HG03060 (cell line): ENCODE measurements around the gene NES.

Experiments used
- ATAC-seq: cut with Tn5 transposase; IDR thresholded peaks from one replicate; pipeline ENCODE4 v1.9.1; 2021; ENCODE audit warnings: low read depth, moderate number of reproducible peaks; ENCODE audit not compliant: unreplicated experiment

NES gene, protein sequence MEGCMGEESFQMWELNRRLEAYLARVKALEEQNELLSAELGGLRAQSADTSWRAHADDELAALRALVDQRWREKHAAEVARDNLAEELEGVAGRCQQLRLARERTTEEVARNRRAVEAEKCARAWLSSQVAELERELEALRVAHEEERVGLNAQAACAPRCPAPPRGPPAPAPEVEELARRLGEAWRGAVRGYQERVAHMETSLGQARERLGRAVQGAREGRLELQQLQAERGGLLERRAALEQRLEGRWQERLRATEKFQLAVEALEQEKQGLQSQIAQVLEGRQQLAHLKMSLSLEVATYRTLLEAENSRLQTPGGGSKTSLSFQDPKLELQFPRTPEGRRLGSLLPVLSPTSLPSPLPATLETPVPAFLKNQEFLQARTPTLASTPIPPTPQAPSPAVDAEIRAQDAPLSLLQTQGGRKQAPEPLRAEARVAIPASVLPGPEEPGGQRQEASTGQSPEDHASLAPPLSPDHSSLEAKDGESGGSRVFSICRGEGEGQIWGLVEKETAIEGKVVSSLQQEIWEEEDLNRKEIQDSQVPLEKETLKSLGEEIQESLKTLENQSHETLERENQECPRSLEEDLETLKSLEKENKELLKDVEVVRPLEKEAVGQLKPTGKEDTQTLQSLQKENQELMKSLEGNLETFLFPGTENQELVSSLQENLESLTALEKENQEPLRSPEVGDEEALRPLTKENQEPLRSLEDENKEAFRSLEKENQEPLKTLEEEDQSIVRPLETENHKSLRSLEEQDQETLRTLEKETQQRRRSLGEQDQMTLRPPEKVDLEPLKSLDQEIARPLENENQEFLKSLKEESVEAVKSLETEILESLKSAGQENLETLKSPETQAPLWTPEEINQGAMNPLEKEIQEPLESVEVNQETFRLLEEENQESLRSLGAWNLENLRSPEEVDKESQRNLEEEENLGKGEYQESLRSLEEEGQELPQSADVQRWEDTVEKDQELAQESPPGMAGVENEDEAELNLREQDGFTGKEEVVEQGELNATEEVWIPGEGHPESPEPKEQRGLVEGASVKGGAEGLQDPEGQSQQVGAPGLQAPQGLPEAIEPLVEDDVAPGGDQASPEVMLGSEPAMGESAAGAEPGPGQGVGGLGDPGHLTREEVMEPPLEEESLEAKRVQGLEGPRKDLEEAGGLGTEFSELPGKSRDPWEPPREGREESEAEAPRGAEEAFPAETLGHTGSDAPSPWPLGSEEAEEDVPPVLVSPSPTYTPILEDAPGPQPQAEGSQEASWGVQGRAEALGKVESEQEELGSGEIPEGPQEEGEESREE (N-terminal part only)

DNA sequence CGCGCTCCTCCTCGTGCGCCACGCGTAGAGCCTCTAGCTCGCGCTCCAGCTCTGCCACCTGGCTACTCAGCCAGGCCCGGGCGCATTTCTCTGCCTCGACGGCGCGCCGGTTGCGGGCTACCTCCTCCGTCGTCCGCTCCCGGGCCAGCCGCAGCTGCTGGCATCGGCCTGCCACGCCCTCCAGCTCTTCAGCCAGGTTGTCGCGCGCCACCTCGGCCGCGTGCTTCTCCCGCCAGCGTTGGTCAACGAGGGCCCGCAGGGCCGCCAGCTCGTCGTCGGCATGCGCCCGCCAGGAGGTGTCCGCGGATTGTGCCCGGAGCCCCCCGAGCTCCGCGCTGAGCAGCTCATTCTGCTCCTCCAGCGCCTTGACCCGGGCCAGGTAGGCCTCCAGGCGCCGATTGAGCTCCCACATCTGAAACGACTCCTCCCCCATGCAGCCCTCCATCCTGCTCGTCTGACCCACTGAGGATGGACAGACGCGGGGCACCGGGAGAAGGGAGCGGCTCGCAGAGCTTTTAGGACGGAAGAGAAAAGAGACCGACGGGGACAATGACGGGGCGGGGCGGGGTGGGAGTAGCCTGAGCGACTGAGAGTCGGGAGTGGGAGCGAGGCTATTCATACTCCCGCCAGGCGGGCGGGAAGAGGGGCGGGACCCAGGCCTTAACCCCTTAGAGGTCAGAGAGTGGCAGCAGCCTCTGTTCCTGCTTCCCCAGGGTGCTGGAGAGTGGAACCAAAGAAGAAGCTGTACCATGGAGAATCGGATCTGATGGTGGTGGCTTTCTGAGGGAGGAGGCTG is at the start of gene NES:
Gene NES, minus strand, starts transcription at position 588 of the 796 bp plus-strand sequence. Its CDS starts 143 bp downstream, at position 445.
- no peak for ATAC-seq

GRCh38 chr1:156726549-156727226 is 49.5 kb upstream of the NES start:
- no peak for ATAC-seq

DNA sequence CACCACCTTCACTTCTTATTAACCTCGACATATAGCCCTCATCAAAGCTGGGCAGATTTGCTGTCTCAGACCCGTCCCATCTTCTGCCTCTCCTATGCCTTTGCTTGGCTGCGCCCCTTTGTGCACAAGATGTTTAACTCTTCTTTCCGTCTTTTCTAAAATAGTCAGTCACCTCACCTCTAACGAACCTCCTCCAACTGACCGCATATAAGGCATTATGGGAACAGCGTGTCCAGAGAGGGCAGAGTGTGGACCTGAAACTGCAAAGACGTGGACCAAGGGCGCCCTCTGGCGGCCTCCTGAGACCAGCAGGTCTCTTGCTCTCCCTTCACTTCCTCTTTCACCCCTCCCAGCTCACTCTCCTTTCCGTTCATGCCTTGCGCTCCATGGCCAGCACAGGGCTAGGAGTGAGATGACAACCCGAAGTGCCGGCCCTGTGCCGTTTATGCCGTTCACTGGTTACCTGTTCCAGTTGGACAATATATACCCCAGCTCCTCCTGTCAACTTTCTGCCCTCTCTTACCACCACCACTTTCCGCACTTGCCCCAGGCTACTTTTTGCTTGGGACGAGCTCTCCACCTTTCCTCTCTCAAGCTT is 48.6 kb upstream of the NES start:
- ATAC-seq, result no peak

GRCh38 chr1:156721535-156721934 is 44.3 kb upstream of the NES start:
- no peak for ATAC-seq

DNA sequence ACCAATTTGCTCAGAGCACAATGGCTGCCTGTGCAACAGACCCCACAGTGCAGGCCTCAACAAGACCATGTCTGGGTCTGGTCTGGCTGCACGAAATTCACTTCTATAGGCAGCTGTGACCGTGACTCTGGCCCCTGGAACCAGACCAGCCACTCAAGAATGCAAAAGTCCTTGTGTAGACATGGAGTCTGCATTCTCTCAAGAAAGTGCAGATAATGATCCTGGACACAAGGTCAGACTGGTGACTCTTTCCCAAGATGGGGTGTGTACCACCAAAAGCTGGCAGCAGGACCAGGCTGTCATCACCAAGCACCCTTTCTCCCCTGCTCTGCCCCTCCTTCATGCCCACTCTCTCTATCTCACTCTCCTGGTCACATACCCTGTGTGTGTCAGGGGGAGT is 43.9 kb upstream of the NES start:
- ATAC-seq, result no peak

- no peak for ATAC-seq
Observed at GRCh38 chr1:156717351-156717750, 40.1 kb upstream of the NES start.

DNA sequence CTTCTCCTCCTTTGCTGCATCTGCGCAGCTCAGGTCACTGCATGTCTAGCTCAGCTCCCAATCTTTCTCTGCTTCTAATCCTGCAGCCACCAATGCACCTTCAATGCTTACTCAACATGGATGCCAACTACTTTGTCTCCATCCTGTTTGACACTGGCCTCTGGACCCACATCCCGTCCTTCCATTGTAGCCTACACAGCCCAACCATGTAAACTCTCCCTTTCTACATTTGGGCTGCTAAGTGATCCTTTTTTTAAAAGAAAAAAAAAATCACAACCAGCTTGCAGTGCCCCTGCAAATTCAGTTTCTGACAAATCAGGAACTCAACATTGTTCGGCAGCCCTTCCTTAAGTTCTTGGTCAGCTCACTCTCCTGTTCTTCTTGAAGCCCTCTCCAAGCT is 37.6 kb upstream of the NES start:
- ATAC-seq, result no peak

DNA sequence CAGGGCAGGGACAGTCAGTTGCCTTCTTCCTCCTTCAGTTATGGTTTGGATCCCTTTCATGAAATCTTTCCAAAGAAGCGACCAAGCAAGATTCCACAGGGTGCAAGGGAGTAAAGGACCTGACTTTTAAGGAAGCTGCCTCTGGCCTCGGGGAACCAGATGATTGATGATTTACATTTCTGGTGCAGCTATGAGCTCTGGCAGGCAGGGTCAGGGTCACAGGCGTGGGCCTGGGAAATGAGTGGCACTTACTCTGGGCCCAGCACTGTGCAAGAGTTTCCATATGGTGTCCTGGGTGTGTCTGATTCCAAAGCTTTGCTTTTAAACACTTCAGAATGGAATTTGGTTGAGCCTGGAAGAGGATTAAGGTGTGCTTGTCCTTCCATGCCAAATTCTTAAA is 35.4 kb upstream of the NES start:
- no peak for ATAC-seq

DNA sequence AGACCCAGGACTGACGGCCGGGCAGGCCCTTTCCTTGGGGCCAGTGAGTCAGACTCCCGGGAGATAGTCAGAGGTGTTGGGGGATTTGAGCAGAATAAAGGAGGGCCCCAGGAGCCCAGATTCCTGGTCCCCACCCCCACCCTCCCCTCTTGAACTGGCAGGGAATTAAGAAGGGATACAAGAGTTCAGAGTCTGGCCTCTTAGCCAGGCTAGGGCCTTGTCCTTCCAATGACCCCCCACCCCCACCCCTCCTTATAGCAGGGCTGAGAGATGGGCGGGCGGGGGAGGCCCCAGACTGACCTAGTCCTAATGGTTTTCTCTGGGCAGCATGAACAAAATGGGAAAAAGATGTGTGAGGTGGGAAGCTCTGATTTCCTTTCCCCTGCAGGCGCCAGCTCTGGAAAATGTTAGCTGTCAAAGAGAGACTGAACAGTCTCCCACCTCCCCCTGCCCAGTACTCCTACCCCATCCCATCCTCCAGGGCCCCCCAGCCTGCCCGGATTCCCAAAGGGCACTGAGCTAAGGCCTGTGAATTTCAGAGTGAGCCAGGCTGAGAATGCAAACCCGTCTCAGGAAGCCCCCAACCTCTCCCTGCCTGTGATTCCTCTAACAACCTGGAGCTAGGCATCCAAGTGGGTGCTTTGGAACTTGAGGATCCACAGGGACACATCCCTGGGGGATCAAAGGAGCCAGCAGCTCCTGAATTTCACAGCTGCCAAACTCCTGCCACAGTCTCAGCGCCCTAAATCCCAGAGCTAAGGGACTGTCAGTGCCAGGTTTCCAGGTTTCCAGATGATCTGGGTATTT is 34.0 kb upstream of the NES start:
- ATAC-seq, result no peak

DNA sequence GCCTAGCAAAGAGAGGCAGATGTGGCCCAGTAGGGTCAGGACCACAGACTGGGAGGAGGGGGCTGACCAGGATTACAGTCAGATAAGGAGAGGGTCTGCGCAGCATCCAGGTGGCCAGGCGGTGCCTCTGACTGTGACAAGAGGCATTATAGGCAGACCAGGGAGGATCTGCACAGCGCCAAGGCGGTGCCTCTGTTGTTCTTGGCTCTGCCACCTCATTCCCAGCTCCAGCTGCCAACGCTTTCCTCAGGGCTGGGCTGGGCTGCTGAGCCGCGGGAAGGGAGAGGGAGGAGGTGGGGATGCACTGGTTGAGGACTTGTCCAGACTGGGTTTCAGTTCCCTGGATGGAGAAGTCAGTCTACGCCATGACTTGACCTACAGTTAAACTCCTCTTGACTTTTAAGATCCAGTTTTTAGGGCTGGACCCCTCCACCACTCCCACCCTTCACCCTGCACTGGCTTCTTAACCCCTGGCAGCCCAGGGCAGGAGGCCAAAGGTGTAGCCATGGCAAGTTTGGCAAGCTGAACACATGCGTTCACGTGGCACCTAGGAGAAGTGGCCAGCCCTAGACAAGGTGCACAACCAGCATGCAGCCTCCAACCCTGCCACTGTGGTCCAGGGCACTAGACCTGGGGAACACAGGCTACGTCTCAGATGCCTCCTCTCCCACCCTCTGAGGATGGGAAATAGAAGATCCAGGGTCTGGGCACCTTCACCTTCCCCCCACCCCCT is 32.7 kb upstream of the NES start:
- ATAC-seq, result no peak

GRCh38 chr1:156709031-156709430 is 31.8 kb upstream of the NES start:
- no peak for ATAC-seq

DNA sequence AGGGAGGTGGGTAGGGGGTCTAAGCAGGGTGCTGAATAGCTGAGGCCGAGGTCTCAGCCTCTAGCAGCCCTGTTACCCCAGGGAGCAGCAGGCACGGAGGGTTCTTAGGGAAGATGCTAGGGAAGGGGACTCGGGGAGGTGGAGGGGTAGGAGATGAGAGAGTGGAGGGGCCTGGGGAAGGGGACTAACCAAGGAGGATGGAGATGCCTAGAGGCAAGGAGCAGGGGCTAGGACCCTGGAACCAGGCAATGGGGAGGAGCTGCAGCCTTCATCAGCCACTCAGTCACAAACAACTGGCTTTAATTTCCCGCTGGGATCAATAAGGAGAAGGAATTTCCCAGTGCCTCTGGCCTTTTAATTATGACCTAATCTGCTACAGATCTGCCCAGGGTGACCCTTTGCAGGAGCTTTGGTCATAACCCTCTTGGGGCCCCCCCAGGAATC is 31.0 kb upstream of the NES start:
- ATAC-seq, result no peak

GRCh38 chr1:156707417-156708217 is 30.4 kb upstream of the NES start:
- ATAC-seq, result no peak

DNA sequence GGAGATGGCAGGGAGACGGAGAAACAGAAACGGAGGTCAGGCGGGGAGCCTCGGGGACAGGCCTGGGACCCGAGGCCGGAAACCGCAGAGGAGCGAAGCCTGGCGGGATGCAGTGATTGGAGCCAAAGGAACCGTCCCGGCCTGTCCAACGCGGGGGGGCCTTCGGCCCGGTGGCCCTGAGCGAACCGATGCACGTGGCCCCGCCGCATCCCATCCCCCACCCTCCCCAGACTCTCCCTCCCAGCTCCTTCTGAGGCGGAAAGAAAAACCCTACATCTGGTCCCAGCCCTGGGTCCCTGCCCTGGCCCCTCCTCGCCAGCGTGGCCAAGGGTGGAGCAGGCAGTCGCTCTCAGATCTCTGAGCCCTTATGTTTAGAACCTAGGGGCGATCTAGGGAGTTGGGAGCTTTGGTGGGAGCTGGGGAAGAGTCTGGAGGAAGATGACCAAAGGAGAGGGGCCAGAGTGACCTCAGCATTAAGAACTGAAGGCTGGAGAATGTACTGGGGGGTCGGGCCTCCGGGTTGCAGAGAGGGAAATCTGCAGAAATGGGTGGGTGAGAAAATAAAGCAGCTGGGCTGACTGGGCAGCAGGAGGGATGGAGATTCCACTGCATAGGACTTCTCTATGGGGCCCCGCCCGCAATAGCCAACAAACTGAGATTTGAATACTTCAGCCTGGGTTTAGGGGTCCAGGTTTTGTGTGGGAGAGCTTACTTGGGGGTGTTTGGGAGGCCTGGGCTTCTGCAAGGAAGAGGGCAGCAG is 29.6 kb upstream of the NES start:
- no peak for ATAC-seq

DNA sequence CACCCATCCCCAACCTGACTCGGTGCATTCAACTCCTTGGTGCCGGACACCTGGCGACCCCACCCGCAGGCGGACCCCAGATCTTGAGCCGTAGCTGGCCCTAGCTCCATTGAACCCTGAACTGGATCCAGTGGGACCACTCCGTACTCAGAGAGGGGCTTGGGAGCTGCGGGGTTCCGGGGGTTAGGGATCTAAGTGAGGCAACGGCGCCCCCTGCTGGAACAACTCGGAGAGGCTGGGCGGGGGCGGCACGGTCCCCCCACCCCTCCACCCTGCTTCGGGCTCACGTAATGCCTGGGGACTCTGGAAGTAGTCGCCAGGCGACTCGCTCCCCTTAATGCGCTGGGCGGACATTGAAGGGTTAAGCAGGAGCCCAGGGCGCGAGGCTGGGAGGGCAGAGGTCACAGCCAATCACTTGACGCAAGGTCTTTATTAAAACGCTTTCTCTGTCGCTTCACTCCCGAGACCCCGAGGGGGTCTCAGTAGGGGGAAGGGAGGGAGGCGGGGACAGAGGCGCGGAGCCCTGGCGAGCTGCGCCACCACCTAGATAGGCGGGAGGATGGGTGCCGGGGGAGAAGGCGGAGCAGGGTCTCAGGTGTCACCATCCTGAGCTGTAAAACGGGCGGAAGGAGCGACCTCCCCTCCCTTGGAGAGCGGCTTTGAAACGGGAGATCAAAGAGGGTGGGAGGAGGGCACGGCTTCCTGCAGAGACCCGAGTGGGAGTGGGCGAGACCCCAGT is 28.9 kb upstream of the NES start:
- ATAC-seq, result no peak
